IMR-90 (cell line): Measurements from ENCODE around the gene MCL1. TPM values are rescaled to one million over a fixed set of nuclear protein-coding genes. Genes with fewer than 3 reads are reported as not detected.

Experiments used
- ATAC-seq: fragments of 200-7000 bp; cut with Tn5 transposase; 2 replicates; pipeline ENCODE4 v1.9.1; 2020; ENCODE audit warnings: low read depth, mild to moderate bottlenecking, moderate library complexity
- BruUV-seq: library from RNA; stranded (reverse); fragments of 400-500 nt; replicated peaks from 2 replicates; lab custom pipeline; 2021; lab: Mats Ljungman, UMichigan
- CTCF ChIA-PET: fragments of 300-600 bp; formaldehyde crosslinking; extraction: SDS; loops from one replicate; lab custom pipeline; 2021; ENCODE audit warnings: antibody characterized with exemption; lab: Yijun Ruan, JAX
- POLR2A ChIA-PET: fragments of 300-600 bp; sonication (Branson Sonifier 250); formaldehyde crosslinking; loops from one replicate; lab custom pipeline; 2022; ENCODE audit warnings: antibody characterized with exemption; ENCODE audit not compliant: unreplicated experiment; lab: Charles Lee
- DNase-seq: peaks from one replicate; pipeline ENCODE4 v3.0.0; 2013
- H2AFZ ChIP-seq: replicated peaks from 2 replicates; pipeline ENCODE3; 2013; ENCODE audit warnings: low read length, mild to moderate bottlenecking; ENCODE audit not compliant: poor library complexity
- H2AK5ac ChIP-seq: 2 replicates; pipeline ENCODE4 v1.6.1; 2013; ENCODE audit warnings: low read depth, low read length, inconsistent platforms
- H2AK9ac ChIP-seq: replicated peaks from 2 replicates; pipeline ENCODE3; 2013; ENCODE audit warnings: mild to moderate bottlenecking, low read depth, low read length, moderate library complexity; ENCODE audit not compliant: poor library complexity
- H2BK120ac ChIP-seq: 2 replicates; pipeline ENCODE4 v1.6.1; 2013; ENCODE audit warnings: low read depth, low read length, inconsistent platforms
- H2BK15ac ChIP-seq: 3 replicates; pipeline ENCODE4 v1.6.1; 2013; ENCODE audit warnings: low read depth, low read length, inconsistent platforms
- H2BK20ac ChIP-seq: 2 replicates; pipeline ENCODE4 v1.6.1; 2013; ENCODE audit warnings: low read depth, mild to moderate bottlenecking, inconsistent platforms, low read length, moderate library complexity
- H2BK5ac ChIP-seq: 2 replicates; pipeline ENCODE4 v1.6.1; 2013; ENCODE audit warnings: mild to moderate bottlenecking, low read depth, low read length, inconsistent platforms; ENCODE audit not compliant: poor library complexity, severe bottlenecking
- H3K14ac ChIP-seq: replicated peaks from 2 replicates; pipeline ENCODE4 v1.6.1; 2013; ENCODE audit warnings: low read depth, low read length, inconsistent platforms
- H3K18ac ChIP-seq: 2 replicates; pipeline ENCODE4 v1.6.1; 2013; ENCODE audit warnings: low read depth, low read length, control low read depth
- H3K23ac ChIP-seq: 2 replicates; pipeline ENCODE4 v1.6.1; 2013; ENCODE audit warnings: low read depth, low read length, inconsistent platforms
- H3K27ac ChIP-seq: 2 replicates; pipeline ENCODE4 v1.5.1; 2013; ENCODE audit warnings: mild to moderate bottlenecking, control low read depth, low read length; ENCODE audit not compliant: insufficient read depth
- H3K27me3 ChIP-seq: 2 replicates; pipeline ENCODE4 v1.6.1; 2013; ENCODE audit warnings: low read length; ENCODE audit not compliant: control insufficient read depth, insufficient read depth
- H3K36me3 ChIP-seq: 2 replicates; pipeline ENCODE4 v1.6.1; 2013; ENCODE audit warnings: low read length, mixed read lengths; ENCODE audit not compliant: control insufficient read depth, insufficient read depth
- H3K4ac ChIP-seq: 2 replicates; pipeline ENCODE4 v1.6.1; 2013; ENCODE audit warnings: low read depth, low read length, inconsistent platforms
- H3K4me1 ChIP-seq: 2 replicates; pipeline ENCODE4 v1.6.1; 2013; ENCODE audit warnings: low read length, mixed read lengths; ENCODE audit not compliant: control insufficient read depth, insufficient read depth
- H3K4me2 ChIP-seq: 2 replicates; pipeline ENCODE4 v1.6.1; 2013; ENCODE audit warnings: low read depth, mild to moderate bottlenecking, control low read depth, low read length, moderate library complexity
- H3K4me3 ChIP-seq: 2 replicates; pipeline ENCODE4 v1.5.1; 2013; ENCODE audit warnings: low read depth, mild to moderate bottlenecking, control low read depth, low read length, moderate library complexity; ENCODE audit not compliant: insufficient read depth
- H3K56ac ChIP-seq: 2 replicates; pipeline ENCODE4 v1.6.1; 2013; ENCODE audit warnings: low read length, inconsistent platforms; ENCODE audit not compliant: insufficient read depth; ENCODE audit errors: extremely low read depth
- H3K79me1 ChIP-seq, 2 experiments: 2 replicates each; pipeline ENCODE4 v1.6.1; 2013; ENCODE audit warnings: low read length in 2 of 2, inconsistent platforms in 1 of 2, low read depth in 1 of 2
- H3K9ac ChIP-seq: 2 replicates; pipeline ENCODE4 v1.6.1; 2013; ENCODE audit warnings: low read depth, low read length, control low read depth
- H3K9me1 ChIP-seq: 2 replicates; pipeline ENCODE4 v1.6.1; 2013; ENCODE audit warnings: low read length, inconsistent platforms; ENCODE audit not compliant: insufficient read depth
- H3K9me3 ChIP-seq: 2 replicates; pipeline ENCODE4 v1.6.1; 2013; ENCODE audit warnings: low read length; ENCODE audit not compliant: control insufficient read depth, insufficient read depth
- H4K20me1 ChIP-seq: 2 replicates; pipeline ENCODE4 v1.6.1; 2013; ENCODE audit warnings: low read length, inconsistent platforms; ENCODE audit not compliant: insufficient read depth
- H4K5ac ChIP-seq: 2 replicates; pipeline ENCODE4 v1.6.1; 2013; ENCODE audit warnings: mild to moderate bottlenecking, low read depth, low read length, control low read depth
- H4K8ac ChIP-seq, 2 experiments: 2 replicates each; pipeline ENCODE4 v1.6.1; 2013; ENCODE audit warnings: low read depth in 2 of 2, low read length in 2 of 2, control low read depth in 1 of 2, inconsistent platforms in 1 of 2
- H4K91ac ChIP-seq: 2 replicates; pipeline ENCODE4 v1.6.1; 2013; ENCODE audit warnings: low read depth, low read length, inconsistent platforms; ENCODE audit not compliant: insufficient read depth
- BHLHE40 ChIP-seq: fragments of 150-350 bp; IDR thresholded peaks from 2 replicates; pipeline ENCODE4 v1.6.1; 2016; ENCODE audit warnings: mild to moderate bottlenecking, low read depth, low read length
- CEBPB ChIP-seq: IDR thresholded peaks from 2 replicates; pipeline ENCODE4 v1.6.1; 2012; ENCODE audit warnings: low read depth, low read length, improper control_type of control experiment
- CHD1 ChIP-seq: IDR thresholded peaks from 2 replicates; pipeline ENCODE4 v1.6.1; 2012; ENCODE audit warnings: low read depth, low read length, improper control_type of control experiment
- CTCF ChIP-seq: conservative IDR thresholded peaks from 2 replicates; pipeline ENCODE4 v1.5.1; 2012; ENCODE audit warnings: mild to moderate bottlenecking, low read depth, low read length, improper control_type of control experiment
- FOS ChIP-seq: fragments of 150-350 bp; IDR thresholded peaks from 2 replicates; pipeline ENCODE4 v1.6.1; 2016; ENCODE audit warnings: low read depth, low read length
- MAFK ChIP-seq: IDR thresholded peaks from 2 replicates; pipeline ENCODE4 v1.6.1; 2012; ENCODE audit warnings: low read depth, low read length, improper control_type of control experiment
- MAZ ChIP-seq: IDR thresholded peaks from 2 replicates; pipeline ENCODE4 v1.6.1; 2012; ENCODE audit warnings: low read depth, mild to moderate bottlenecking, low read length, improper control_type of control experiment, moderate library complexity, borderline replicate concordance
- MXI1 ChIP-seq: IDR thresholded peaks from 2 replicates; pipeline ENCODE4 v1.6.1; 2012; ENCODE audit warnings: low read depth, mild to moderate bottlenecking, low read length, moderate library complexity, borderline replicate concordance
- NFE2L2 ChIP-seq: fragments of 150-350 bp; IDR thresholded peaks from 2 replicates; pipeline ENCODE4 v1.6.1; 2016; ENCODE audit warnings: low read depth, mild to moderate bottlenecking, low read length
- POLR2A ChIP-seq: IDR thresholded peaks from 2 replicates; pipeline ENCODE4 v1.6.1; 2012; ENCODE audit warnings: mild to moderate bottlenecking, low read depth, low read length
- RAD21 ChIP-seq: IDR thresholded peaks from 2 replicates; pipeline ENCODE4 v1.6.1; 2012; ENCODE audit warnings: low read length, improper control_type of control experiment
- RCOR1 ChIP-seq: IDR thresholded peaks from 2 replicates; pipeline ENCODE4 v1.6.1; 2012; ENCODE audit warnings: mild to moderate bottlenecking, low read length, improper control_type of control experiment; ENCODE audit not compliant: insufficient replicate concordance
- RFX5 ChIP-seq: IDR thresholded peaks from 2 replicates; pipeline ENCODE4 v1.8.0; 2012; ENCODE audit warnings: low read depth, mild to moderate bottlenecking, low read length, moderate library complexity
- SMC3 ChIP-seq: fragments of 150-350 bp; IDR thresholded peaks from 2 replicates; pipeline ENCODE4 v1.6.1; 2016; ENCODE audit warnings: low read depth, mild to moderate bottlenecking, antibody characterized with exemption, low read length, moderate library complexity
- USF2 ChIP-seq: fragments of 150-350 bp; IDR thresholded peaks from 2 replicates; pipeline ENCODE4 v1.6.1; 2017; ENCODE audit warnings: mild to moderate bottlenecking, antibody characterized with exemption, low read length, low read depth
- WGBS, 2 experiments: methylation state at CpG; one replicate each; pipeline versions ENCODE4 v1.1.5 to v1.1.7; 2013; ENCODE audit warnings: missing lambda C conversion rate in 2 of 2; ENCODE audit not compliant: insufficient read length in 1 of 2; ENCODE audit errors: extremely low coverage in 2 of 2; 5-methylcytosine and 5-hydroxymethylcytosine counted together
- dilution Hi-C: fragments of 300-500 bp; cut with HindIII; formaldehyde crosslinking; loops from one replicate; pipeline ENCODE4 v1.14.3; 2018; ENCODE audit warnings: low sequenced_read_pairs; ENCODE audit not compliant: unreplicated experiment
- in situ Hi-C: fragments of 300-500 bp; cut with MboI; formaldehyde crosslinking; loops from 3 replicates; pipeline ENCODE4 v1.14.3; 2019; ENCODE audit warnings: low sequenced_read_pairs, inconsistent platforms, mixed read lengths
- intact Hi-C: fragments of 100-400 bp; cut with micrococcal nuclease; formaldehyde crosslinking; loops from 2 replicates; pipeline ENCODE4 v1.10.0; 2022
- polyA plus RNA-seq, 3 experiments: library from polyadenylated mRNA; depleted of rRNA; stranded (reverse); fragments of >200 nt; gene quantifications; 2 replicates each; pipeline ENCODE4 v1.2.3, GENCODE V29; 2012; ENCODE audit warnings: low replicate concordance in 1 of 3
- total RNA-seq: library from RNA; depleted of rRNA; stranded (reverse); fragments of >200 nt; gene quantifications from 2 replicates; pipeline ENCODE4 v1.2.3, GENCODE V29; 2012

Gene MCL1
- total and polyA plus RNA-seq, 2 of the 4 experiments (the other 2 are of a cell fraction), result 79.5 to 142 TPM

- peak; percentile 69 for ATAC-seq
- Histone ChIP-seq H4K91ac (peak overlapping the region; percentile 67), H4K8ac (peak overlapping the region; percentile 50 to 81; a peak in 3 of 4 replicates), H3K56ac (no peak overlapping the region), H2AK5ac (peak overlapping the region; percentile 96), H3K4me2 (peak overlapping the region; percentile 32; the same call in 1 of the 2 replicates), H3K9me1 (peaks cover 10% of the 10 kb centered on the region), H3K27me3 (no peaks in the 10 kb centered on the region), H2BK120ac (peak overlapping the region; percentile 70), H3K4me3 (no peak overlapping the region), H2BK5ac (peak overlapping the region; percentile 64), H3K79me1 (peaks cover 3 to 49% of the 10 kb centered on the region in 2 experiments; a peak in 3 of 4 replicates), H3K4me1 (peaks cover 26% of the 10 kb centered on the region), H3K23ac (peak overlapping the region; percentile 60; the same call in 1 of the 2 replicates), H3K9me3 (no peaks in the 10 kb centered on the region), H2AK9ac (peak overlapping the region; percentile 45), H2BK20ac (peak overlapping the region; percentile 71; the same call in 1 of the 2 replicates), H2BK15ac (peak overlapping the region; percentile 79; the same call in 2 of the 3 replicates), H3K27ac (peak overlapping the region; percentile 72), H2AFZ (peak overlapping the region; percentile 63), H3K4ac (peak overlapping the region; percentile 86), H3K14ac (peak overlapping the region; percentile 65), H4K20me1 (no peaks in the 10 kb centered on the region; the same call in none of the 2 replicates), H3K36me3 (peaks cover 5% of the 10 kb centered on the region), H4K5ac (peak overlapping the region; percentile 21), H3K9ac (peak overlapping the region; percentile 32), H3K18ac (peak overlapping the region; percentile 31)
- in situ Hi-C loops, result loop anchor here (10.0 kb wide), 1 partner anchor 288 kb away; the partner anchor contains the start of gene APH1A
- no peak for TF ChIP-seq MAFK
- no peak for TF ChIP-seq POLR2A
- no peak for TF ChIP-seq USF2
- TF ChIP-seq NFE2L2, result no peak
- no peak for TF ChIP-seq CTCF
- peak; percentile 100 for TF ChIP-seq CEBPB
- no peak for TF ChIP-seq FOS
- TF ChIP-seq RFX5, result no peak
- TF ChIP-seq RAD21, result 0 out of 2 replicates have a peak, but pooled peaks have one; percentile 5
- TF ChIP-seq BHLHE40, result no peak
- peak; percentile 91 for TF ChIP-seq MAZ
- TF ChIP-seq MXI1, result no peak
- no peak for TF ChIP-seq RCOR1
- TF ChIP-seq CHD1, result no peak
- no peak for TF ChIP-seq SMC3
- ChIA-PET CTCF (interaction anchor here (0.5 kb wide), 1 partner anchor 19 kb away, joined by 5 read pairs; no protein-coding TSS in a partner anchor), POLR2A (interaction anchor here (0.5 to 0.6 kb wide), 2 partner anchors 27 to 43 kb away, joined by 3 to 4 read pairs; partner anchors contain the start of gene MCL1)
- WGBS, 2 experiments, result 0% methylated on average over 1 of the region's 13 CpGs; no CpG with 5 or more reads in 1 of the 2 experiments
- DNase-seq, result peak; percentile 92
- BruUV-seq, result no TSS peak
- dilution Hi-C loops, result no loop called here
- intact Hi-C loops, result no loop called here
Measured at GRCh38 chr1:150552128-150552910, 27.1 kb downstream of the MCL1 start.
